ENCODE measurements around the gene ARHGEF28. TPM values are rescaled to one million over a fixed set of nuclear protein-coding genes. Genes with fewer than 3 reads are reported as not detected.

Gene ARHGEF28
- total RNA-seq, 1 donor from 2014 or later, result 3.5 TPM

- intact Hi-C loops (cut with micrococcal nuclease), result no loop called here
- ATAC-seq (peak; percentile 48), DNase-seq (no peak)
Measured at GRCh38 chr5:73862796-73863195, 236.8 kb downstream of the ARHGEF28 start.

- ATAC-seq (no peak), DNase-seq (no peak)
- intact Hi-C loops (cut with micrococcal nuclease), result no loop called here
Measured at GRCh38 chr5:73863876-73864275, 237.9 kb downstream of the ARHGEF28 start.

GRCh38 chr5:73865315-73865714 lies 239.3 kb downstream of the ARHGEF28 start:
- intact Hi-C loops (cut with micrococcal nuclease), result no loop called here
- no peak for ATAC-seq
- DNase-seq, result no peak

- intact Hi-C loops (cut with micrococcal nuclease), result no loop called here
- ATAC-seq, result no peak
- DNase-seq, result no peak
Measured at GRCh38 chr5:73867345-73868335, 241.6 kb downstream of the ARHGEF28 start.

GRCh38 chr5:73883646-73884045 lies 257.6 kb downstream of the ARHGEF28 start:
- intact Hi-C loops (cut with micrococcal nuclease), result no loop called here
- no peak for ATAC-seq
- DNase-seq, result no peak

GRCh38 chr5:73887688-73888087 lies 261.7 kb downstream of the ARHGEF28 start:
- no peak for ATAC-seq
- no peak for DNase-seq
- intact Hi-C loops (cut with micrococcal nuclease), result no loop called here

GRCh38 chr5:73890569-73890968 lies 264.6 kb downstream of the ARHGEF28 start:
- no peak for ATAC-seq
- intact Hi-C loops (cut with micrococcal nuclease), result no loop called here

GRCh38 chr5:73892218-73892617 lies 266.2 kb downstream of the ARHGEF28 start:
- intact Hi-C loops (cut with micrococcal nuclease), result no loop called here

More at GRCh38 chr5:73890569-73890968, 264.6 kb downstream of the ARHGEF28 start:
- DNase-seq, result no peak

GRCh38 chr5:73892806-73893205 lies 266.8 kb downstream of the ARHGEF28 start:
- DNase-seq (no peak), ATAC-seq (no peak)
- intact Hi-C loops (cut with micrococcal nuclease), result no loop called here

More at GRCh38 chr5:73892218-73892617, 266.2 kb downstream of the ARHGEF28 start:
- DNase-seq (no peak), ATAC-seq (no peak)

- intact Hi-C loops (cut with micrococcal nuclease), result no loop called here
- DNase-seq (no peak), ATAC-seq (no peak)
Measured at GRCh38 chr5:73893813-73894212, 267.8 kb downstream of the ARHGEF28 start.

- no peak for DNase-seq
- intact Hi-C loops (cut with micrococcal nuclease), result no loop called here
- no peak for ATAC-seq
Measured at GRCh38 chr5:73894860-73895259, 268.9 kb downstream of the ARHGEF28 start.

- DNase-seq (no peak), ATAC-seq (no peak)
- intact Hi-C loops (cut with micrococcal nuclease), result no loop called here
Measured at GRCh38 chr5:73895471-73895870, 269.5 kb downstream of the ARHGEF28 start.

- DNase-seq (no peak), ATAC-seq (no peak)
- intact Hi-C loops (cut with micrococcal nuclease), result no loop called here
Measured at GRCh38 chr5:73896097-73896496, 270.1 kb downstream of the ARHGEF28 start.

GRCh38 chr5:73896668-73897067 lies 270.7 kb downstream of the ARHGEF28 start:
- ATAC-seq, result no peak
- intact Hi-C loops (cut with micrococcal nuclease), result no loop called here
- no peak for DNase-seq

GRCh38 chr5:73897893-73898292 lies 271.9 kb downstream of the ARHGEF28 start:
- peak; percentile 68 for DNase-seq
- intact Hi-C loops (cut with micrococcal nuclease), result no loop called here
- ATAC-seq, result peak; percentile 86

- intact Hi-C loops (cut with micrococcal nuclease), result no loop called here
- DNase-seq (peak; percentile 35), ATAC-seq (peak; percentile 52)
Measured at GRCh38 chr5:73899055-73899454, 273.1 kb downstream of the ARHGEF28 start.

- intact Hi-C loops (cut with micrococcal nuclease), result no loop called here
- no peak for DNase-seq
- ATAC-seq, result no peak
Measured at GRCh38 chr5:73899916-73900315, 273.9 kb downstream of the ARHGEF28 start.

GRCh38 chr5:73900566-73900965 lies 274.6 kb downstream of the ARHGEF28 start:
- intact Hi-C loops (cut with micrococcal nuclease), result no loop called here
- ATAC-seq (no peak), DNase-seq (no peak)

GRCh38 chr5:73901043-73901442 lies 275.0 kb downstream of the ARHGEF28 start:
- intact Hi-C loops (cut with micrococcal nuclease), result no loop called here
- DNase-seq, result peak; percentile 37
- ATAC-seq, result peak; percentile 31

- intact Hi-C loops (cut with micrococcal nuclease), result no loop called here
- DNase-seq (no peak), ATAC-seq (no peak)
Measured at GRCh38 chr5:73901455-73901854, 275.5 kb downstream of the ARHGEF28 start.
